GM21447 (cell line): Measurements from ENCODE around the gene SLC2A4.

Experiments
- ATAC-seq: cut with Tn5 transposase; IDR thresholded peaks from one replicate; pipeline ENCODE4 v1.9.1; 2021; ENCODE audit not compliant: unreplicated experiment

Gene SLC2A4

GRCh38 chr17:7263801-7264078, 17.8 kb upstream of the SLC2A4 start:
- no peak for ATAC-seq

GRCh38 chr17:7266784-7267183, 14.7 kb upstream of the SLC2A4 start:
- ATAC-seq: no peak

GRCh38 chr17:7279448-7279847, 2.1 kb upstream of the SLC2A4 start:
- no peak for ATAC-seq

GRCh38 chr17:7280519-7281073, 922 bp upstream of the SLC2A4 start:
- peak; percentile 57 for ATAC-seq

GRCh38 chr17:7281953-7282751, 634 bp downstream of the SLC2A4 start:
- no peak for ATAC-seq

- no peak for ATAC-seq
Measured at GRCh38 chr17:7282752-7283321, 1.3 kb downstream of the SLC2A4 start.

- ATAC-seq: no peak
Measured at GRCh38 chr17:7283471-7284216, 2.1 kb downstream of the SLC2A4 start.

GRCh38 chr17:7284911-7285310, 3.4 kb downstream of the SLC2A4 start:
- ATAC-seq: no peak

GRCh38 chr17:7285679-7286078, 4.2 kb downstream of the SLC2A4 start:
- no peak for ATAC-seq

- ATAC-seq: no peak
Measured at GRCh38 chr17:7289256-7290032, 7.9 kb downstream of the SLC2A4 start.

GRCh38 chr17:7290166-7290565, 8.6 kb downstream of the SLC2A4 start:
- ATAC-seq: no peak

- ATAC-seq: no peak
Measured at GRCh38 chr17:7290685-7291084, 9.2 kb downstream of the SLC2A4 start.

- ATAC-seq: no peak
Measured at GRCh38 chr17:7292194-7292593, 10.7 kb downstream of the SLC2A4 start.

GRCh38 chr17:7292729-7293128, 11.2 kb downstream of the SLC2A4 start:
- no peak for ATAC-seq

- ATAC-seq: no peak
Measured at GRCh38 chr17:7293159-7293558, 11.6 kb downstream of the SLC2A4 start.

GRCh38 chr17:7293816-7294613, 12.5 kb downstream of the SLC2A4 start:
- ATAC-seq: no peak

GRCh38 chr17:7294614-7295153, 13.2 kb downstream of the SLC2A4 start, which contains the start of gene YBX2:
Gene YBX2 (minus strand): TSS chr17:7294639. CDS start chr17:7294500, 139 bp downstream.
- ATAC-seq: no peak

GRCh38 chr17:7295230-7296180, 14.0 kb downstream of the SLC2A4 start:
- ATAC-seq: no peak
